H1 (cell line): ENCODE results near the gene MOK. TPM values are rescaled to one million over a fixed set of nuclear protein-coding genes. Genes with fewer than 3 reads are reported as not detected.

ENCODE experiments used
- CTCF ChIA-PET: fragments of 300-600 bp; sonication (Branson Sonifier 250); formaldehyde crosslinking; loops from one replicate; lab custom pipeline; 2021; ENCODE audit not compliant: partially characterized antibody; lab: Charles Lee
- POLR2A ChIA-PET: fragments of 300-600 bp; sonication (Branson Sonifier 250); formaldehyde crosslinking; loops from one replicate; lab custom pipeline; 2021; ENCODE audit warnings: inconsistent platforms; ENCODE audit not compliant: partially characterized antibody; lab: Charles Lee
- DNase-seq, 2 experiments: peaks; one replicate each; pipeline versions ENCODE4 v3.0.0 to v3.0.0-alpha.2; 2010 to 2022; ENCODE audit warnings: low spot score in 2 of 2, low read depth in 1 of 2, mixed read lengths in 1 of 2
- FAIRE-seq: peaks from 2 replicates; lab custom pipeline; 2011; peaks lifted over from hg19 to GRCh38; lab: Jason Lieb, UNC
- H2AFZ ChIP-seq: 2 replicates; pipeline ENCODE4 v1.8.1; 2012; ENCODE audit warnings: low read length, inconsistent platforms
- H2AK5ac ChIP-seq: 2 replicates; pipeline ENCODE4 v1.6.1; 2013; ENCODE audit warnings: low read depth, low read length
- H2BK120ac ChIP-seq: replicated peaks from 2 replicates; pipeline ENCODE3; 2013; ENCODE audit warnings: low read depth, low read length, inconsistent platforms
- H2BK12ac ChIP-seq: 2 replicates; pipeline ENCODE4 v1.6.1; 2013; ENCODE audit warnings: low read depth, low read length
- H2BK15ac ChIP-seq: 2 replicates; pipeline ENCODE4 v1.6.1; 2013; ENCODE audit warnings: low read length
- H2BK20ac ChIP-seq: 2 replicates; pipeline ENCODE4 v1.6.1; 2013; ENCODE audit warnings: low read length
- H2BK5ac ChIP-seq: 2 replicates; pipeline ENCODE4 v1.6.1; 2013; ENCODE audit warnings: low read depth, low read length
- H3K14ac ChIP-seq: 2 replicates; pipeline ENCODE4 v1.6.1; 2013; ENCODE audit warnings: inconsistent platforms; ENCODE audit not compliant: insufficient read length
- H3K18ac ChIP-seq: 2 replicates; pipeline ENCODE4 v1.6.1; 2013; ENCODE audit warnings: low read length; ENCODE audit errors: extremely low read depth
- H3K23ac ChIP-seq: 2 replicates; pipeline ENCODE4 v1.6.1; 2013; ENCODE audit warnings: inconsistent platforms; ENCODE audit not compliant: insufficient read length
- H3K23me2 ChIP-seq: 2 replicates; pipeline ENCODE4 v1.6.1; 2013; ENCODE audit warnings: low read depth, low read length
- H3K27ac ChIP-seq: 2 replicates; pipeline ENCODE4 v1.6.1; 2011; ENCODE audit warnings: low read depth, low read length, inconsistent platforms
- H3K27me3 ChIP-seq, 4 experiments: replicated peaks in 1 of 4; 1 replicate in 1 of 4; 2 replicates in 3 of 4; pipeline versions ENCODE4 v1.6.1 to v1.8.1; 2011 to 2013; ENCODE audit warnings: low read length in 3 of 4, mild to moderate bottlenecking in 3 of 4, inconsistent platforms in 2 of 4, mixed read lengths in 2 of 4, moderate library complexity in 1 of 4; ENCODE audit not compliant: control insufficient read depth in 3 of 4, insufficient read depth in 3 of 4; ENCODE audit errors: extremely low read depth in 1 of 4
- H3K36me3 ChIP-seq, 4 experiments: 2 replicates each; pipeline versions ENCODE4 v1.6.1 to v1.8.1; 2011 to 2013; ENCODE audit warnings: mild to moderate bottlenecking in 4 of 4, low read length in 3 of 4, moderate library complexity in 2 of 4, control low read depth in 1 of 4, inconsistent platforms in 1 of 4; ENCODE audit not compliant: insufficient read depth in 4 of 4, control insufficient read depth in 2 of 4
- H3K4ac ChIP-seq: replicated peaks from 2 replicates; pipeline ENCODE3; 2013; ENCODE audit warnings: low read length, low read depth, mixed read lengths, inconsistent platforms; ENCODE audit not compliant: insufficient read length
- H3K4me1 ChIP-seq, 4 experiments: replicated peaks in 1 of 4; 1 replicate in 1 of 4; 2 replicates in 3 of 4; pipeline versions ENCODE4 v1.6.1 to v1.8.1; 2011 to 2013; ENCODE audit warnings: low read length in 3 of 4, inconsistent platforms in 2 of 4, mixed read lengths in 1 of 4; ENCODE audit not compliant: insufficient read depth in 4 of 4, control insufficient read depth in 3 of 4
- H3K4me2 ChIP-seq, 2 experiments: 2 replicates each; pipeline versions ENCODE4 v1.6.1 to v1.8.1; 2011 to 2013; ENCODE audit warnings: low read depth in 2 of 2, low read length in 2 of 2, control low read depth in 1 of 2, inconsistent platforms in 1 of 2, mild to moderate bottlenecking in 1 of 2; ENCODE audit not compliant: insufficient read depth in 1 of 2
- H3K4me3 ChIP-seq, 4 experiments: fragments of 200-600, 300-600 bp in 1 of 4; sonication (generic), shearing (Covaris generic), sonication (Bioruptor Twin) in 1 of 4; 2 replicates each; pipeline versions ENCODE4 v1.5.1 to v1.8.1; 2011 to 2016; ENCODE audit warnings: low read length in 4 of 4, low read depth in 3 of 4, control low read depth in 2 of 4, inconsistent platforms in 2 of 4, mild to moderate bottlenecking in 2 of 4, mixed read lengths in 1 of 4, moderate library complexity in 1 of 4; ENCODE audit not compliant: insufficient read depth in 2 of 4; ENCODE audit errors: extremely low read depth in 1 of 4
- H3K56ac ChIP-seq: replicated peaks from 2 replicates; pipeline ENCODE3; 2013; ENCODE audit warnings: low read depth, mild to moderate bottlenecking, mixed read lengths, low read length, inconsistent platforms; ENCODE audit not compliant: insufficient read length
- H3K79me1 ChIP-seq: 2 replicates; pipeline ENCODE4 v1.6.1; 2013; ENCODE audit warnings: low read depth, low read length, control low read depth
- H3K79me2 ChIP-seq, 2 experiments: 2 replicates each; pipeline versions ENCODE4 v1.6.1 to v1.8.1; 2012 to 2013; ENCODE audit warnings: low read length in 2 of 2, mild to moderate bottlenecking in 2 of 2, inconsistent platforms in 1 of 2; ENCODE audit not compliant: insufficient read depth in 2 of 2, control insufficient read depth in 1 of 2
- H3K9ac ChIP-seq, 4 experiments: replicated peaks in 1 of 4; 1 replicate in 1 of 4; 2 replicates in 3 of 4; pipeline versions ENCODE4 v1.6.1 to v1.8.1; 2011 to 2013; ENCODE audit warnings: low read depth in 3 of 4, low read length in 3 of 4, control low read depth in 2 of 4, mild to moderate bottlenecking in 2 of 4, moderate library complexity in 2 of 4, inconsistent platforms in 1 of 4; ENCODE audit errors: extremely low read depth in 1 of 4
- H3K9me3 ChIP-seq, 2 experiments: 2 replicates each; pipeline versions ENCODE4 v1.6.1 to v1.8.1; 2012 to 2013; ENCODE audit warnings: mild to moderate bottlenecking in 2 of 2, moderate library complexity in 2 of 2, control low read depth in 1 of 2, inconsistent platforms in 1 of 2, low read depth in 1 of 2, low read length in 1 of 2, mixed read lengths in 1 of 2; ENCODE audit not compliant: insufficient read depth in 2 of 2
- H4K20me1 ChIP-seq, 2 experiments: replicated peaks in 1 of 2; 2 replicates each; pipeline versions ENCODE3 to v1.8.1; 2011 to 2013; ENCODE audit warnings: inconsistent platforms in 2 of 2, low read length in 2 of 2, mild to moderate bottlenecking in 1 of 2; ENCODE audit not compliant: insufficient read depth in 2 of 2, control insufficient read depth in 1 of 2
- H4K5ac ChIP-seq: 2 replicates; pipeline ENCODE4 v1.6.1; 2013; ENCODE audit warnings: low read length, low read depth, mixed read lengths, inconsistent platforms; ENCODE audit not compliant: insufficient read length
- H4K8ac ChIP-seq: 2 replicates; pipeline ENCODE4 v1.8.0; 2013; ENCODE audit warnings: mild to moderate bottlenecking, moderate library complexity, low read length, inconsistent platforms; ENCODE audit not compliant: insufficient read depth; ENCODE audit errors: extremely low read depth
- H4K91ac ChIP-seq: replicated peaks from 2 replicates; pipeline ENCODE3; 2013; ENCODE audit warnings: low read length, mixed read lengths, inconsistent platforms; ENCODE audit not compliant: insufficient read length
- PHF8 ChIP-seq: fragments of 200-600 bp; sonication (generic); conservative IDR thresholded peaks from 2 replicates; pipeline ENCODE4 v1.7.1; 2012; ENCODE audit warnings: low read depth, mild to moderate bottlenecking, inconsistent platforms, low read length, moderate library complexity
- RAD21 ChIP-seq, 2 experiments: IDR thresholded peaks in 1 of 2; conservative IDR thresholded peaks in 1 of 2; 2 replicates each; pipeline ENCODE4 v1.6.1; 2011; ENCODE audit warnings: low read depth in 2 of 2, low read length in 2 of 2, improper control_type of control experiment in 1 of 2, inconsistent platforms in 1 of 2, mild to moderate bottlenecking in 1 of 2, moderate library complexity in 1 of 2
- WGBS, 2 experiments: shearing (Covaris generic) in 1 of 2; methylation state at CpG; one replicate each; pipeline versions ENCODE4 v1.1.6 to v1.1.7; 2013 to 2015; ENCODE audit warnings: low lambda C conversion rate in 2 of 2, mixed read lengths in 2 of 2, inconsistent platforms in 1 of 2, low coverage in 1 of 2, missing lambda C conversion rate in 1 of 2; ENCODE audit not compliant: insufficient replicate concordance in 2 of 2, insufficient coverage in 1 of 2, insufficient read length in 1 of 2; ENCODE audit errors: extremely low coverage in 1 of 2, missing lambda C conversion rate in 1 of 2; 5-methylcytosine and 5-hydroxymethylcytosine counted together
- polyA plus RNA-seq, 7 experiments: library from polyadenylated mRNA; depleted of rRNA in 3 of 7; stranded (reverse) in 5 of 7; unstranded in 2 of 7; fragments of >200 nt in 5 of 7; fragments of 200-250 nt in 2 of 7; gene quantifications; 1 replicate in 5 of 7; 2 replicates in 1 of 7; 4 replicates in 1 of 7; pipeline versions ENCODE4 v1.2.1 to v1.2.3, GENCODE V29; 2011 to 2013; ENCODE audit warnings: missing spikeins in 2 of 7, mixed read lengths in 2 of 7
- total RNA-seq: library from RNA; stranded (reverse); fragmentation: NEBNext Ultra II Directional; extraction: Animal tissue kit (Norgen Biotek cat#: 25700); gene quantifications from 2 replicates; pipeline ENCODE4 v1.2.1, GENCODE V29; 2021

The MOK gene
- total and polyA plus RNA-seq, 2 of the 8 experiments (the other 6 are each of a cell fraction or from before 2014, with no cell fraction given) = 2.1 to 2.5 TPM

DNA sequence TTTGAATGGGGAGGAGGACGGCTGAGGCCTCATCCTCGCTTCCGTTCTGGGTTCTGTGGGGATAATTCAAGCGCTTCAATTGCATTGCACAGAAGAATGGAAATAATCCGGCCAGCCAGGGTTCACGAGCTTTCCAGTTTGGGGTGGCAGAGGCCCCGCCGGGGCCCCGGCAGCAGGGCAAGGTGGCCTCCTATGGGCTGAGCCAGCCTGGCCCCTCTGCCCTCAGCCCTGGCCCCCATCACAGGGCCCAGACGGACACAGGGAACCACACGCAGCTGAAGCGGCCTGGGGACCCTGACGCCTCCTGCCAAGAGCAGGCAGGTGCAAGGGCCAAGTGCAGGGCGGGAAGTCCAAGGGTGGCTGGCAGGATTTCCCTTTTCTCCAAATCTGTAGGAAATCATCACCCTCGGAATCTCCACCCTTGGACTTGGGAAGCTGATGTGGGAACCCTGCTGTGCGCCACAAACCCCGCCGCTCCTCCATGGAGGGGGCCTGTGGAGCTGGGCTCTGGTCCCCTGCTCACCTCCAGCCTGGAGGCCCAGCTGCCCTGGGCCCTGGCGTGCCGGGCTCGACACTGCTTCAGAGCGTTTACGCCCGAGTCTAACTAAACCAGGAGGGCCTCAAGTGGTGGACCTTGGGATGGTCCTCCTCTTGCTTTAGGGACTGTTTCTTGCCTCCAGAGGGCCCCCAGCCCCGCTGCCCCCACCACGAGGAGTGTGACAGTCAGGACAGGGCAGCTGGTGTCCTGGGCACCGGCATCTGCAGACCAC is 78.4 kb downstream of the MOK start:
- Histone ChIP-seq H4K5ac (no peak overlapping the region), H2BK5ac (no peak overlapping the region), H4K20me1 (peaks cover 3 to 4% of the 10 kb centered on the region in 2 experiments), H3K23ac (no peak overlapping the region), H3K23me2 (no peaks in the 10 kb centered on the region), H3K79me2 (no peaks in the 10 kb centered on the region), H3K9ac (no peak overlapping the region), H4K8ac (0 out of 2 replicates have a peak overlapping the region, but pooled peaks have one; percentile 11), H3K4ac (no peak overlapping the region), H2BK20ac (no peak overlapping the region), H3K4me2 (no peak overlapping the region), H3K27ac (no peak overlapping the region), H3K14ac (no peak overlapping the region), H3K4me3 (no peak overlapping the region), H3K18ac (no peak overlapping the region), H3K79me1 (peaks cover 4% of the 10 kb centered on the region), H2AK5ac (no peak overlapping the region), H2BK15ac (no peak overlapping the region), H3K4me1 (peaks cover 0 to 8% (median 2%) of the 10 kb centered on the region in 4 experiments; a peak in 5 of 7 replicates), H2AFZ (no peak overlapping the region), H3K27me3 (no peaks in the 10 kb centered on the region), H2BK120ac (no peak overlapping the region), H4K91ac (no peak overlapping the region), H3K56ac (no peak overlapping the region), H2BK12ac (no peak overlapping the region), H3K9me3 (no peaks in the 10 kb centered on the region), H3K36me3 (no peaks in the 10 kb centered on the region)
- no peak for DNase-seq
- ChIA-PET POLR2A (no interaction called here), CTCF (interaction anchor here (0.9 to 3.4 kb wide), 3 partner anchors 11 to 39 kb away, joined by 3 to 17 read pairs (median 3); no protein-coding TSS in a partner anchor)
- TF ChIP-seq PHF8 = no peak
- peak in 1 of 2 experiments; percentile 38; a peak in 2 of 4 replicates for TF ChIP-seq RAD21 (IDR thresholded peaks at IDR 0.05 in 1 of 2, conservative IDR thresholded peaks at IDR 0.05 in 1 of 2; ENCODE audit: low read depth in 2 of 2, low read length in 2 of 2)
- FAIRE-seq = no peak
- WGBS, 2 experiments = 91% methylated on average over 25 of the region's 27 CpGs; no CpG with 5 or more reads in 1 of the 2 experiments
